GM19035 (cell line): Measurements from ENCODE around the gene GPS1.

Experiments used
- ATAC-seq: cut with Tn5 transposase; IDR thresholded peaks from one replicate; pipeline ENCODE4 v1.9.1; 2021; ENCODE audit not compliant: unreplicated experiment

The GPS1 gene

GRCh38 chr17:82051776-82052637 is at the start of gene GPS1, which contains the start of gene RFNG:
Gene GPS1 (plus strand): TSS chr17:82051898. CDS start chr17:82051932, 34 bp downstream.
Gene RFNG (minus strand): TSS chr17:82051811. CDS start chr17:82051766, 45 bp downstream.
- peak; percentile 68 for ATAC-seq

GRCh38 chr17:82003411-82004381 is 48.0 kb upstream of the GPS1 start:
- no peak for ATAC-seq

- ATAC-seq = no peak
These were observed 46.9 kb upstream of the GPS1 start for GRCh38 chr17:82004517-82005455.

- no peak for ATAC-seq
These were observed 45.9 kb upstream of the GPS1 start for GRCh38 chr17:82005701-82006348.

GRCh38 chr17:82006468-82007227 is 45.0 kb upstream of the GPS1 start:
- ATAC-seq = no peak

- no peak for ATAC-seq
These were observed 44.5 kb upstream of the GPS1 start for GRCh38 chr17:82007228-82007494.

- no peak for ATAC-seq
These were observed 44.0 kb upstream of the GPS1 start for GRCh38 chr17:82007495-82008257.

- ATAC-seq = no peak
These were observed 43.3 kb upstream of the GPS1 start for GRCh38 chr17:82008258-82008940.

- no peak for ATAC-seq
These were observed 42.7 kb upstream of the GPS1 start for GRCh38 chr17:82008941-82009405.

GRCh38 chr17:82009413-82009812 is 42.3 kb upstream of the GPS1 start:
- no peak for ATAC-seq

GRCh38 chr17:82010575-82011525 is 40.8 kb upstream of the GPS1 start:
- ATAC-seq = no peak

GRCh38 chr17:82011617-82012187 is 40.0 kb upstream of the GPS1 start:
- no peak for ATAC-seq

- ATAC-seq = no peak
These were observed 39.4 kb upstream of the GPS1 start for GRCh38 chr17:82012261-82012639.

GRCh38 chr17:82012640-82013295 is 38.9 kb upstream of the GPS1 start:
- ATAC-seq = no peak

- ATAC-seq = no peak
These were observed 38.4 kb upstream of the GPS1 start for GRCh38 chr17:82013341-82013740.

GRCh38 chr17:82013772-82014321 is 37.9 kb upstream of the GPS1 start:
- ATAC-seq = no peak
